VCaP (cell line): ENCODE measurements around the gene GPN2.
"Not testable (repeated sequence)": the region's sequence is repeated elsewhere in the genome, so short reads cannot be mapped to it uniquely, and the experiment has no call there.

Experiments
- H3K27ac ChIP-seq: fragments of 450-650 bp; 2 replicates; pipeline ENCODE4 v1.5.1; 2017
- CTCF ChIP-seq: fragments of 450-650 bp; conservative IDR thresholded peaks from 2 replicates; pipeline ENCODE4 v1.5.1; 2017; ENCODE audit warnings: mild to moderate bottlenecking, moderate library complexity

Gene GPN2

DNA sequence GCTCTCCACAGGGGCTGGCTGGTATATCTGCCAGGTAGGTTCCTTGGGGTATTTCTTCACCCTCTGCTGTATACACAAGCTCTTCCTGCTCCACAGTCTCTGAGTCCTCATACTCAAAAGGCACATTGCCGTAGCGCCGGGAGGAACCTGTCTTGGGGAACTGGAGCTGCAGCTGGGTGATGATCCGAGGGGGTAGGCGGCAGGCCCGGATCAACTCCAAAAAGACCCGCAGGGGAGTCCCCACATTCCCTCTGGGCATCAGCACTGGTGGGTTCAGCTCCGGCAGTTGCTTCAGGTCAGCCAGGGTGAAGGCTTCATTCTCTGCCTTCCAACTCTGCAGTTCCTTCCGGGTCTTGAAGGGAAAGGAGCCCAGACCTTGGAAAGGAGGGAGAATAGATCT lies 7.3 kb upstream of the GPN2 start:
- no peak for TF ChIP-seq CTCF
- H3K27ac ChIP-seq, result no peak overlapping the region

- no peak for TF ChIP-seq CTCF
- no peak overlapping the region for H3K27ac ChIP-seq
Measured at GRCh38 chr1:26894263-26894662, 4.2 kb upstream of the GPN2 start.

DNA sequence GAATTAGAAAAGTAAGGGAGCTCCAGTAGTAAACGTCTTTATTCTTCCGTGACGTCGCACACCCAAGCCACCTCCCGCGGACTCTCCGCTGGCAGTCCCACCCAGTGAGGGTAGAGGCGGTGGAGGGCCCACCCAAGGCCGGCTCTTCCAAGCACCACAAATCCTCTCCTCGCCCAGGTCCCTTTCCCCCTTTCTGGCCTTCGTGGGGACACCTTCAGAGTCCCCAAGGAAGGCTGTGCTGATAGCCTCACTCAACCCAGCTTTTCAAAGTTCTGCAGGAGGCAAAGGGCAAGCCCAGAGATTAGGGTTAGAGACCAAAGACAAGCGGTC lies 349 bp upstream of the GPN2 start:
- peak overlapping the region; percentile 88 for H3K27ac ChIP-seq
- TF ChIP-seq CTCF, result no peak

DNA sequence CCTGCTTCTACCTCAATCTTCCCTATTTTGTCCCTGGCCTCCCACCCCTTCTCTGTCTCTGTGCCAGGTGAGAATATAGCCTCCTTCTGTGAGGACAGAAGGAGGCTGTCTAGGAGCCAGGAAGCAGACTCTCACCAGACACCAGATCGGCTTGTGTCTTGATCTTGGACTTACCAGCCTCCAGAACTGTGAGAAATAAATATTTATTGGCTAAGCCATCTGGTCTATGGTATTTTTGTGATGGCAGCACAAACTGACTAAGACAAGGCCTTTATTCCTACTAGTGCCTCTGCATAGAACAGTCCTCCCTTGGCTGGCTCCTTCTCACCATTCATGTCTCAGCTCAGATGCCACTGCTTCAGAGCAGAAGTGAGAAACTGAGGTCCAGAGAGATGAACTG lies 1.9 kb downstream of the GPN2 start:
- TF ChIP-seq CTCF, result no peak
- peak overlapping the region; percentile 88; the same call in 1 of the 2 replicates for H3K27ac ChIP-seq

DNA sequence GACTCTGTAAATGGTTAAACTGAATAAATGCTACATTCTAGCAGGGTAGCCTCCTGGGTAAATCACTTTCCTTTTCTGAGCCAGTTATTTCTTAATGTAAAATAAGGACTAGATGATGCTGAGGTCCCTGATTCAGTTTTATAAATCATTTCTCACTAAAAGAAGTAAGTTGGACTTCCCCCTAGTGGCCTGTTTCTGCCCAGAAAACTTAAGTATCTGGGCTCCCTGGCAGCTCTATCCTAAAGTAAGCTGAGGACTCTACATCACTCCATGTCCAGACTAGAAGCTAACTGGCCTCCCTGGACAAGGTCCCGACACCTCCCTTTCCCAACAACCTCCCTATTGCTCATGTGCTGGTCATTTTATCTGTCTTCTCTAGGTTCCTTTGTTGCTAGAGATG lies 3.0 kb downstream of the GPN2 start:
- no peak overlapping the region for H3K27ac ChIP-seq
- peak; percentile 69 for TF ChIP-seq CTCF

- TF ChIP-seq CTCF, result no peak
- no peak overlapping the region for H3K27ac ChIP-seq
Measured at GRCh38 chr1:26882696-26883463, 7.2 kb downstream of the GPN2 start.

DNA sequence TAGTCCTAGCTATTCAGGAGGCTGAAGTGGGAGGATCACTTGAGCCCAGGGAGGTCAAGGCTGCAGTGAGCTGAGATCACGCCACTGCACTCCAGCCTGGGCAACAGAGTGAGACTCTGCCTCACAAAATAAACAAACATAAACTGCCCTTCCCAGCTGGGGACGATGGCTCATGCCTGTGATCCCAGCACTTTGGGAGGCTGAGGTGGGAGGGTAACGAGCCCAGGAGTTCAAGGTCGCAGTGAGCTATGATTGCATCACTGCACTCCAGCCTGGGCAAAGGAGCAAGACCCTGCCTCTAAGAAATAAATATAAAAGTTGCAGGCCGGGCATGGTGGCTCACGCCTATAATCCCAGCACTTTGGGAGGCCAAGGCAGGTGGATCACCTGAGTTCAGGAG lies 8.5 kb downstream of the GPN2 start:
- H3K27ac ChIP-seq, result not testable (repeated sequence)

- TF ChIP-seq CTCF, result no peak
- no peak overlapping the region for H3K27ac ChIP-seq
Measured at GRCh38 chr1:26879793-26880192, 10.3 kb downstream of the GPN2 start.
